Type B pancreatic cell (in vitro differentiated cells): ENCODE data around the gene USP14. TPM values are rescaled to one million over a fixed set of nuclear protein-coding genes. Genes with fewer than 3 reads are reported as not detected.

Experiments used
- DNase-seq: peaks from one replicate; pipeline ENCODE4 v3.0.0; 2021; ENCODE audit warnings: mixed read lengths; ENCODE audit not compliant: unreplicated experiment; ENCODE audit errors: extremely low spot score
- H3K27ac Mint-ChIP-seq: 2 replicates; pipeline ENCODE4 v1.8.0; 2021; ENCODE audit warnings: mild to moderate bottlenecking, mixed read lengths
- H3K27me3 Mint-ChIP-seq: 2 replicates; pipeline ENCODE4 v1.8.0; 2021; ENCODE audit warnings: mixed read lengths
- H3K36me3 Mint-ChIP-seq: 2 replicates; pipeline ENCODE4 v1.8.0; 2021; ENCODE audit warnings: mixed read lengths
- H3K4me1 Mint-ChIP-seq: one replicate; pipeline ENCODE4 v1.8.0; 2021; ENCODE audit warnings: mixed read lengths; ENCODE audit not compliant: unreplicated experiment
- H3K4me3 Mint-ChIP-seq: 2 replicates; pipeline ENCODE4 v1.8.0; 2021; ENCODE audit warnings: mild to moderate bottlenecking, mixed read lengths
- H3K9me3 Mint-ChIP-seq: 2 replicates; pipeline ENCODE4 v1.8.0; 2021; ENCODE audit warnings: mixed read lengths
- CTCF ChIP-seq: fragments of 200-600 bp; sonication (generic); conservative IDR thresholded peaks from 2 replicates; pipeline ENCODE4 v1.5.0; 2021; ENCODE audit warnings: antibody characterized with exemption, mild to moderate bottlenecking
- microRNA-seq: library from miRNA; unstranded; fragments of <30 nt; microRNA quantifications from one replicate; pipeline ENCODE4, GENCODE V29; 2020
- total RNA-seq: library from RNA; stranded (reverse); gene quantifications from 2 replicates; pipeline ENCODE4 v1.2.1, GENCODE V29; 2021; ENCODE audit warnings: low replicate concordance

USP14 gene
- total RNA-seq, 1 donor from 2014 or later = 59.5 TPM

GRCh38 chr18:261398-262073 is 103.2 kb downstream of the USP14 start:
- peaks cover 5% of the 10 kb centered on the region for H3K4me1 Mint-ChIP-seq
- H3K36me3 Mint-ChIP-seq = peaks cover 34% of the 10 kb centered on the region

More at GRCh38 chr18:261398-262073, 103.2 kb downstream of the USP14 start:
- no peak for DNase-seq
- H3K4me3 Mint-ChIP-seq = no peak overlapping the region
- H3K27ac Mint-ChIP-seq = no peak overlapping the region
- H3K27me3 Mint-ChIP-seq = no peaks in the 10 kb centered on the region
- TF ChIP-seq CTCF = no peak
- H3K9me3 Mint-ChIP-seq = no peaks in the 10 kb centered on the region

Small RNAs within 50 kb of the gene (microRNA-seq; reads per million reads assigned to microRNA genes)
- gene MIR8078 = not detected

Other genes with a start within 250 kb of the USP14 start
- gene TUBB8B, start 108.9 kb upstream of the USP14 start, total RNA-seq = 0.36 TPM in 1 of 2 replicates, not detected in the other
- 33.9 and 58.3 TPM in 2 replicates for gene THOC1, start 109.5 kb downstream of the USP14 start, total RNA-seq